ENCODE results near the gene TTC39B.

The TTC39B gene

GRCh38 chr9:15225564-15226126 is 81.4 kb downstream of the TTC39B start:
- no peaks in the 10 kb centered on the region for H3K4me1 ChIP-seq
- TF ChIP-seq, protein P1, sequence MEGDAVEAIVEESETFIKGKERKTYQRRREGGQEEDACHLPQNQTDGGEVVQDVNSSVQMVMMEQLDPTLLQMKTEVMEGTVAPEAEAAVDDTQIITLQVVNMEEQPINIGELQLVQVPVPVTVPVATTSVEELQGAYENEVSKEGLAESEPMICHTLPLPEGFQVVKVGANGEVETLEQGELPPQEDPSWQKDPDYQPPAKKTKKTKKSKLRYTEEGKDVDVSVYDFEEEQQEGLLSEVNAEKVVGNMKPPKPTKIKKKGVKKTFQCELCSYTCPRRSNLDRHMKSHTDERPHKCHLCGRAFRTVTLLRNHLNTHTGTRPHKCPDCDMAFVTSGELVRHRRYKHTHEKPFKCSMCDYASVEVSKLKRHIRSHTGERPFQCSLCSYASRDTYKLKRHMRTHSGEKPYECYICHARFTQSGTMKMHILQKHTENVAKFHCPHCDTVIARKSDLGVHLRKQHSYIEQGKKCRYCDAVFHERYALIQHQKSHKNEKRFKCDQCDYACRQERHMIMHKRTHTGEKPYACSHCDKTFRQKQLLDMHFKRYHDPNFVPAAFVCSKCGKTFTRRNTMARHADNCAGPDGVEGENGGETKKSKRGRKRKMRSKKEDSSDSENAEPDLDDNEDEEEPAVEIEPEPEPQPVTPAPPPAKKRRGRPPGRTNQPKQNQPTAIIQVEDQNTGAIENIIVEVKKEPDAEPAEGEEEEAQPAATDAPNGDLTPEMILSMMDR (IDR thresholded peaks at IDR 0.05; ENCODE audit: low read depth, low read length): no peak
- H3K36me3 ChIP-seq: no peaks in the 10 kb centered on the region
- peaks cover 14% of the 10 kb centered on the region; the same call in 1 of the 2 replicates for H3K27me3 ChIP-seq
- H3K4me3 ChIP-seq (ENCODE audit: low read depth, low read length): no peak overlapping the region
- no peaks in the 10 kb centered on the region for H3K9me3 ChIP-seq
- no peak for DNase-seq

GRCh38 chr9:15222313-15222712 is 84.7 kb downstream of the TTC39B start:
- no peak for DNase-seq
- Histone ChIP-seq H3K4me3 (ENCODE audit: low read depth, low read length) (no peak overlapping the region), H3K9me3 (no peaks in the 10 kb centered on the region), H3K4me1 (no peaks in the 10 kb centered on the region), H3K36me3 (no peaks in the 10 kb centered on the region), H3K27me3 (peaks cover 14% of the 10 kb centered on the region; the same call in 1 of the 2 replicates)
- TF ChIP-seq, protein P1 (IDR thresholded peaks at IDR 0.05; ENCODE audit: low read depth, low read length): no peak

DNA sequence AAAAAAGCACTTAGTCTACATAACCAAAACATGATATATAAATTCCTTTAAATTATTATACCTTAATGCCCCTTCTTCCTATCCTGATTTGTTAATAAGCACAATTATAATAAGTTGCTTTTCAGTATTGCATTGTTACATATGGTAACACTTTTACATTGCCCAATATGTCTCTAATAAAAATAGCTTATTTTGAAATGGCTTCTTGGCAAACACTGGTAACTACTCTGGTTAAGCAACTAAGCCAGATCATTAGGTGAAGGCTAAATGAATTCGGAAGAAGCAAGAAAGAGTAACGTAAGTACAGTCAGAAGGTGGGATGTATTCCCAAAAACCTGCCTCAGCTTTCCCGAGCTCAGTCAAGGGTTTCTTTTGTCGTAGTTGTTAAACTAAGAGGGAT is 85.3 kb downstream of the TTC39B start:
- no peak overlapping the region for H3K4me3 ChIP-seq (ENCODE audit: low read depth, low read length)
- H3K36me3 ChIP-seq: no peaks in the 10 kb centered on the region
- no peak for DNase-seq
- no peaks in the 10 kb centered on the region for H3K9me3 ChIP-seq
- H3K27me3 ChIP-seq: peaks cover 14% of the 10 kb centered on the region; the same call in 1 of the 2 replicates
- TF ChIP-seq, protein P1 (IDR thresholded peaks at IDR 0.05; ENCODE audit: low read depth, low read length): no peak
- H3K4me1 ChIP-seq: no peaks in the 10 kb centered on the region

DNA sequence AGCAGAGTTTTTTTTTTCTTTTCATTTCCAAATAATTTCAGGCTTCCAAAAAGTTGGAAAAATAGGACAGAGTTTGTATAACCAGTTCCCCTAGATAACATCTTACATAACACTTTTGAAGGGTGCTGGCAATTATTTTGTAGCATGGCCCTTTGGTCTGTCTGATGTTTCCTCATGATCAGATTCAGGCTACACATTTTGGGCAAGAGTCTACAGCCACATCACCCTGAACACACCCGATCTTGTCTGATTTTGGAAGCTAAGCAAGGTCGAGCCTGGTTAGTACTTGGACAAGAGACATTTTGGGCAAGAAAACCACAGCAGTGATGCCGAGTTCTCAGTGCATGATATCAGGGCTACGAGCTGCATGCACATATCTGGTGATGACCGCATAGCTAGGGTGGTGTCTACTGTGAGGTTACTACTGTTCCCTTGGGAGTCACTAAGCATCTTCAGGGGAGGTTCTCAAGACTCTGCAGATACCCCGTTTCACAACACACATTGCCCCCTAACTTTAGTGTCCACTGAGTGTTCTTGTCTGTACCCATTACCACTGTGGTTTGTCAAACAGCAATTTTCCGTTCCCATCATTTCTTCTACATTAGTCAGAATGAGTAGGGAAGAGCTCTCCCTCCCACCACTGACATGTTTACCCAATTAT is 86.2 kb downstream of the TTC39B start:
- Histone ChIP-seq H3K27me3 (peaks cover 14% of the 10 kb centered on the region; the same call in 1 of the 2 replicates), H3K4me1 (no peaks in the 10 kb centered on the region), H3K36me3 (no peaks in the 10 kb centered on the region), H3K9me3 (no peaks in the 10 kb centered on the region), H3K4me3 (ENCODE audit: low read depth, low read length) (no peak overlapping the region)
- TF ChIP-seq, protein P1 (IDR thresholded peaks at IDR 0.05; ENCODE audit: low read depth, low read length): no peak
- no peak for DNase-seq

DNA sequence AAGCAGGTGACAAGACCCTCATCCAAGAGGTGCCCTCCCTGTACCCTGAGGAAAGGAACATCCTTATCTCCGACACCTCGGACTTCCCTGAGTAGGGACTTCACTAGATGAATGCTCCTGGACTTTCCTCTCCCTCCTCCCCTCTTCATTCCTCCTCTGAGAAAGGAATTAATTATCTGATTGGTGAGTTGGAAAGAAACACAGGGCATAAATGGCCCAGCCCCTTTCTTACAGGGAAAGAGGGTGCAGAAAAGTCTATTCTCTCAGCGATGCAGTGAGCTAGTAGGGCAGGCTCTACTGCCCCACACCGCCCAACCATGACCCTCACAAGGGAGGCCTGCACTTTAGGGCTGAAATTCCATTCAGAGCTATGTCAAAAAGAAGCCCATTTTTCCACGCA is 87.5 kb downstream of the TTC39B start:
- no peaks in the 10 kb centered on the region for H3K36me3 ChIP-seq
- peaks cover 14% of the 10 kb centered on the region; the same call in 1 of the 2 replicates for H3K27me3 ChIP-seq
- H3K9me3 ChIP-seq: no peaks in the 10 kb centered on the region
- no peak overlapping the region for H3K4me3 ChIP-seq (ENCODE audit: low read depth, low read length)
- TF ChIP-seq, protein P1 (IDR thresholded peaks at IDR 0.05; ENCODE audit: low read depth, low read length): no peak
- no peak for DNase-seq
- no peaks in the 10 kb centered on the region for H3K4me1 ChIP-seq

- TF ChIP-seq, protein P1 (IDR thresholded peaks at IDR 0.05; ENCODE audit: low read depth, low read length): no peak
- no peak for DNase-seq
Measured at GRCh38 chr9:15218994-15219393, 88.0 kb downstream of the TTC39B start.

More at GRCh38 chr9:15218994-15219393, 88.0 kb downstream of the TTC39B start:
- H3K4me1 ChIP-seq: no peaks in the 10 kb centered on the region
- H3K9me3 ChIP-seq: no peaks in the 10 kb centered on the region
- peaks cover 14% of the 10 kb centered on the region; the same call in 1 of the 2 replicates for H3K27me3 ChIP-seq
- no peaks in the 10 kb centered on the region for H3K36me3 ChIP-seq
- H3K4me3 ChIP-seq (ENCODE audit: low read depth, low read length): no peak overlapping the region

All from BE2C (cell line).